22Rv1 (cell line): ENCODE results near the gene OR2V2.

Experiments
- H3K27ac ChIP-seq: fragments of 450-650 bp; 2 replicates; pipeline ENCODE4 v1.5.1; 2017
- CTCF ChIP-seq: fragments of 450-650 bp; IDR thresholded peaks from 2 replicates; pipeline ENCODE4 v1.5.1; 2017; ENCODE audit warnings: mild to moderate bottlenecking
- ZFX ChIP-seq: fragments of 450-650 bp; IDR thresholded peaks from 2 replicates; pipeline ENCODE4 v1.6.1; 2017; ENCODE audit warnings: antibody characterized with exemption, borderline replicate concordance

Gene OR2V2

GRCh38 chr5:181181650-181182565, 34.5 kb downstream of the OR2V2 start:
- peak overlapping the region; percentile 25; the same call in 1 of the 2 replicates for H3K27ac ChIP-seq
- peak; percentile 82 for TF ChIP-seq CTCF
- TF ChIP-seq ZFX = no peak

- peak overlapping the region; percentile 25; the same call in 1 of the 2 replicates for H3K27ac ChIP-seq
- no peak for TF ChIP-seq ZFX
- TF ChIP-seq CTCF = no peak
These were observed 35.3 kb downstream of the OR2V2 start for GRCh38 chr5:181182651-181183050.

GRCh38 chr5:181184845-181185216, 37.4 kb downstream of the OR2V2 start:
- TF ChIP-seq CTCF (no peak), ZFX (no peak)
- peak overlapping the region; percentile 88 for H3K27ac ChIP-seq

- TF ChIP-seq CTCF = no peak
- peak overlapping the region; percentile 88; the same call in 1 of the 2 replicates for H3K27ac ChIP-seq
These were observed 38.2 kb downstream of the OR2V2 start for GRCh38 chr5:181185560-181185959.

GRCh38 chr5:181186022-181186421, 38.6 kb downstream of the OR2V2 start:
- TF ChIP-seq ZFX (no peak), CTCF (no peak)
- 0 out of 2 replicates have a peak overlapping the region, but pooled peaks have one; percentile 97 for H3K27ac ChIP-seq

- TF ChIP-seq ZFX = no peak
- TF ChIP-seq CTCF = no peak
- peak overlapping the region; percentile 97 for H3K27ac ChIP-seq
These were observed 39.7 kb downstream of the OR2V2 start for GRCh38 chr5:181186986-181187499.
